Measurements from ENCODE around the gene SLC37A3.
A peak's percentile ranks its signal among the peaks of the same experiment; 100 is the strongest.
"Not testable (repeated sequence)": the region's sequence is repeated elsewhere in the genome, so short reads cannot be mapped to it uniquely, and the experiment has no call there.

The SLC37A3 gene

GRCh38 chr7:140348161-140348849, 50.0 kb downstream of the SLC37A3 start:
- Mint-ChIP-seq H3K9me3 (no peaks in the 10 kb centered on the region), H3K4me1 (ENCODE audit: low read depth) (peaks cover 2% of the 10 kb centered on the region), H3K27me3 (no peaks in the 10 kb centered on the region), H3K27ac (no peak overlapping the region), H3K4me3 (no peak overlapping the region), H3K36me3 (ENCODE audit: low read depth) (peaks cover 87% of the 10 kb centered on the region)
- intact Hi-C loops (cut with micrococcal nuclease): loop anchor here (10.0 kb wide), 2 partner anchors 574 to 924 kb away; partner anchors contain the start of gene HIPK2

DNA sequence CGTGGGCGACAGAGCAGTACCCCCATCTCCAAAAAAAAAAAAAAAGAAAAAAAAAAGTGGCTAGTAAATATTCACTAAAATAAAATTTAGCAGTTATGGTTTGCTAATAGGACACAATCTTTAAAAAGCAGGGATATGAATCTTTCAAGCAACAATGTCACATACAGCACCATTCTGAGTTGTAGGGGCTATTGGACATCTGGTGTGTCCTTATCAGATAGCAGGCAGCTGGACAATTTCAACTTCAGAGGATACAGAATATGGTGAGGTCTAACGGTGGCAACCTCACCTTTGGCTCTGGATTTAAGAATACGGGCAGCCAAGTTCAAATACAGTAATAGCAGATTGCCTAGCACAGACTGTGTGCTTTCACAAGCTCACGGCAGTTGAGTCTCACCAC, 51.1 kb downstream of the SLC37A3 start:
- no peak overlapping the region for H3K4me3 Mint-ChIP-seq
- H3K27me3 Mint-ChIP-seq: no peaks in the 10 kb centered on the region
- H3K27ac Mint-ChIP-seq: no peak overlapping the region
- H3K4me1 Mint-ChIP-seq (ENCODE audit: low read depth): peaks cover 13% of the 10 kb centered on the region
- intact Hi-C loops (cut with micrococcal nuclease): loop anchor here (10.0 kb wide), 2 partner anchors 572 to 922 kb away; partner anchors contain the start of gene HIPK2
- no peaks in the 10 kb centered on the region for H3K9me3 Mint-ChIP-seq
- peaks cover 85% of the 10 kb centered on the region for H3K36me3 Mint-ChIP-seq (ENCODE audit: low read depth)

DNA sequence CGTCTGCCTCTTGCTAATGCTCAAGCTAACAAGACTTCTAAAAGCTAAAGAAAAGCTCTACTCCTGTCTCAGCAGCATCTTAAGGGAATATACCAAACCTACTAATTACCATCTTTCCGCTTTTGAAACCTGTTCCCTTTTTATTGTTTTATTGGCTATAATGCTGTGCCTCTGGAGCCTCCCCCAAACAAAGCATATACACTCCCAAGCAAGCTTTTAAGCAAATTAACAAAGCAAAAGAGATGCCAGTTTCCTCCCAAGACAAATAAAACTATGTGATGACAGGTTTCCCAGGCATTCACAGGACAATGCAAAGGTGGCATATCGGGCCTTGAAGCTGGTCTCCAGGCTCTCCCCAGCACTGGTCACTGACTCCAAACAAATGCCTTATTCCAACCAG, 52.9 kb downstream of the SLC37A3 start:
- H3K4me1 Mint-ChIP-seq (ENCODE audit: low read depth): peaks cover 18% of the 10 kb centered on the region
- intact Hi-C loops (cut with micrococcal nuclease): loop anchor here (10.0 kb wide), 2 partner anchors 571 to 921 kb away; partner anchors contain the start of gene HIPK2
- peaks cover 85% of the 10 kb centered on the region for H3K36me3 Mint-ChIP-seq (ENCODE audit: low read depth)
- no peak overlapping the region for H3K27ac Mint-ChIP-seq
- no peaks in the 10 kb centered on the region for H3K9me3 Mint-ChIP-seq
- H3K4me3 Mint-ChIP-seq: no peak overlapping the region
- no peaks in the 10 kb centered on the region for H3K27me3 Mint-ChIP-seq

DNA sequence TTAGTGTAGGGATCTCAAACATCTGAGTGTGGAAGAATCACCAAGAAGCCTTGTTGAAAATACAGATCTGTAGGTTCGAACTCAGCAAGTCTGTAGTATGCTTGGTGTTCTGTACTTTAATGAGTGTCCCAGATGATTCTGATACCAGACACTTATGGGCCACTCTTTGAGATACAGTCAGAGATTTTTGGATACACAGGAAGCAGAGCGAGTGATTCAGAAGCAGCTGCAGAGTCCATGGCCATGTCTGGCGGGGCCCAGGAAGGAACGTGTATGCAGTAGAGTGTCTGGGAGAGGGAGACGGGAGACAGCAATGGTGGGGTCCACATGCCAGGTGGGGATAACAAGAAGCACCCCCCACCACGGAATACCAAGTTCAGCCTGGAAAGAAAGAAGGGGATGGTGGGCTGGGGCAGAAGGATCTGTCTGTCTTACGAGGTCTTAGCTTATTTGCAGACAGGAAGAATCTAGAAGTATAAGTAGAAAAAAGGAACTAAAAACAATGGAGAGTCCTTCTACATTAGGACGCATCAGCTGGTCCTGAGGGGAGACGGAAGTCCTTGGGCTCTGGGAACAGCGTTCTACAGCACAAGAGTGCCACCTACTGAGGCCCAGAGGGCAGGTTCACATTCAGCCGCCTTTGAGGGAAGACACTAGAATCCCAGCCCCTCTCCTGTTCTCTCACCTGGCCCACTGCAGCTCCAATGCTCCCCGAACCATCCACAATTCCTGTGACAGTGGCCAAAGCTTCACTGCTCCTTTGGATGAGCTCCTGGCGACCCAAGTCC, 55.4 kb downstream of the SLC37A3 start:
- Mint-ChIP-seq H3K27ac (peak overlapping the region; percentile 69), H3K4me1 (ENCODE audit: low read depth) (peaks cover 18% of the 10 kb centered on the region), H3K9me3 (no peaks in the 10 kb centered on the region), H3K36me3 (ENCODE audit: low read depth) (peaks cover 85% of the 10 kb centered on the region), H3K27me3 (no peaks in the 10 kb centered on the region), H3K4me3 (no peak overlapping the region)
- intact Hi-C loops (cut with micrococcal nuclease): loop anchor here (2.0 to 10.0 kb wide), 3 partner anchors 568 to 918 kb away; partner anchors contain the start of gene HIPK2

- H3K4me3 Mint-ChIP-seq; intact Hi-C loops (cut with micrococcal nuclease); H3K27me3 Mint-ChIP-seq; H3K9me3 Mint-ChIP-seq; H3K27ac Mint-ChIP-seq: not testable (repeated sequence)
- Mint-ChIP-seq H3K36me3 (ENCODE audit: low read depth) (peaks cover 80% of the 10 kb centered on the region), H3K4me1 (ENCODE audit: low read depth) (peaks cover 18% of the 10 kb centered on the region)
Measured at GRCh38 chr7:140338959-140339358, 59.4 kb downstream of the SLC37A3 start.

GRCh38 chr7:140334341-140335057, 63.8 kb downstream of the SLC37A3 start:
- Mint-ChIP-seq H3K36me3 (ENCODE audit: low read depth) (peaks cover 61% of the 10 kb centered on the region), H3K9me3 (no peaks in the 10 kb centered on the region), H3K4me3 (no peak overlapping the region), H3K4me1 (ENCODE audit: low read depth) (peaks cover 13% of the 10 kb centered on the region), H3K27me3 (peaks cover 11% of the 10 kb centered on the region), H3K27ac (no peak overlapping the region)
- intact Hi-C loops (cut with micrococcal nuclease): no loop called here

GRCh38 chr7:140333686-140334085, 64.6 kb downstream of the SLC37A3 start:
- intact Hi-C loops (cut with micrococcal nuclease): no loop called here
- no peak overlapping the region for H3K27ac Mint-ChIP-seq
- no peaks in the 10 kb centered on the region for H3K9me3 Mint-ChIP-seq
- H3K4me3 Mint-ChIP-seq: no peak overlapping the region
- H3K4me1 Mint-ChIP-seq (ENCODE audit: low read depth): peaks cover 13% of the 10 kb centered on the region
- H3K36me3 Mint-ChIP-seq (ENCODE audit: low read depth): peaks cover 53% of the 10 kb centered on the region
- peaks cover 11% of the 10 kb centered on the region for H3K27me3 Mint-ChIP-seq

DNA sequence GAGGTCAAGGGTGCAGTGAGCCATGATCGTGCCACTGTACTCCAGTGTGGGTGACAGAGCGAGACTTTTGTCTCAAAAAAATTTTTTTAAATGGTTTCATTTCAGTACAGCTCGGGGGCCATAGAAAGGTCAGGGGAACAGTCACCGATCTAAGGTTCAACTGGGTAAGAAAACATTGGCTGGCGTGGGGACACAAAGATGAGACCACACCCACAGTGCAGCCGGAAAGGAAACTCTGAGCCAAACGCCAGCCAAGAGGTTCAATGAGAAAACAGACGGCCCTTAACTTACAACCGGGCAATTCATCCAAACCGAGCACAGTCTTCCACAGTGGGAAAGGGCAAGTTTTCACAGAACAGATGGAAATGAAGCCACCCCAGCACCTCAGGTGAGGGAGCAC, 65.1 kb downstream of the SLC37A3 start:
- Mint-ChIP-seq H3K4me1 (ENCODE audit: low read depth) (peaks cover 13% of the 10 kb centered on the region), H3K4me3 (no peak overlapping the region), H3K27ac (no peak overlapping the region)

GRCh38 chr7:140330595-140330994, 67.7 kb downstream of the SLC37A3 start:
- Mint-ChIP-seq H3K27ac (no peak overlapping the region), H3K9me3 (no peaks in the 10 kb centered on the region), H3K4me1 (ENCODE audit: low read depth) (peaks cover 13% of the 10 kb centered on the region), H3K4me3 (no peak overlapping the region), H3K27me3 (peaks cover 11% of the 10 kb centered on the region), H3K36me3 (ENCODE audit: low read depth) (peaks cover 36% of the 10 kb centered on the region)
- intact Hi-C loops (cut with micrococcal nuclease): no loop called here

More for the DNA sequence above, 65.1 kb downstream of the SLC37A3 start:
- Mint-ChIP-seq H3K9me3 (no peaks in the 10 kb centered on the region), H3K27me3 (peaks cover 11% of the 10 kb centered on the region), H3K36me3 (ENCODE audit: low read depth) (peaks cover 48% of the 10 kb centered on the region)
- intact Hi-C loops (cut with micrococcal nuclease): no loop called here

GRCh38 chr7:140330128-140330527, 68.2 kb downstream of the SLC37A3 start:
- Mint-ChIP-seq H3K36me3 (ENCODE audit: low read depth) (peaks cover 33% of the 10 kb centered on the region), H3K27ac (no peak overlapping the region), H3K27me3 (peaks cover 11% of the 10 kb centered on the region), H3K4me3 (no peak overlapping the region), H3K4me1 (ENCODE audit: low read depth) (peaks cover 13% of the 10 kb centered on the region), H3K9me3 (no peaks in the 10 kb centered on the region)
- intact Hi-C loops (cut with micrococcal nuclease): no loop called here

DNA sequence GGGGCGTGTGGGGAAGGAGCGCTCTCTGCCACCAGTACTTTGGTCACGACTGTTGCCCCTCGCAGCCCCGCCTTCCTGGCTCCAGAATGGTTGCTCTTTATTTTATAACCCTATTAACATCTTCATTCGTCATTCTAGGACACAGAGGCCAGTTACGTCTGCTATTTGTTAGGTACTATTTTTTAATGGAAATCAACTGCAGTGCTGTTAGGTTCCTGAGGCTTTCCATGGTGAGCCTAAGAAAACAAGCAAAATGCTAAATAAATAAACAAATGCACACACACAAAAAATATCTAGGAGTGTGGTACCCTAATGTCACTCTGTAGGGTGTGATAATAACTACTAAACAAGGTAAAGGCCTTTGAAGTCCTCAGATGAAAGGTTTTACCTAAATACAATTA, 71.1 kb downstream of the SLC37A3 start:
- peaks cover 10% of the 10 kb centered on the region for H3K36me3 Mint-ChIP-seq (ENCODE audit: low read depth)
- H3K27me3 Mint-ChIP-seq: peaks cover 11% of the 10 kb centered on the region
- H3K9me3 Mint-ChIP-seq: no peaks in the 10 kb centered on the region
- intact Hi-C loops (cut with micrococcal nuclease): no loop called here
- peaks cover 13% of the 10 kb centered on the region for H3K4me1 Mint-ChIP-seq (ENCODE audit: low read depth)
- H3K4me3 Mint-ChIP-seq: no peak overlapping the region
- H3K27ac Mint-ChIP-seq: no peak overlapping the region

DNA sequence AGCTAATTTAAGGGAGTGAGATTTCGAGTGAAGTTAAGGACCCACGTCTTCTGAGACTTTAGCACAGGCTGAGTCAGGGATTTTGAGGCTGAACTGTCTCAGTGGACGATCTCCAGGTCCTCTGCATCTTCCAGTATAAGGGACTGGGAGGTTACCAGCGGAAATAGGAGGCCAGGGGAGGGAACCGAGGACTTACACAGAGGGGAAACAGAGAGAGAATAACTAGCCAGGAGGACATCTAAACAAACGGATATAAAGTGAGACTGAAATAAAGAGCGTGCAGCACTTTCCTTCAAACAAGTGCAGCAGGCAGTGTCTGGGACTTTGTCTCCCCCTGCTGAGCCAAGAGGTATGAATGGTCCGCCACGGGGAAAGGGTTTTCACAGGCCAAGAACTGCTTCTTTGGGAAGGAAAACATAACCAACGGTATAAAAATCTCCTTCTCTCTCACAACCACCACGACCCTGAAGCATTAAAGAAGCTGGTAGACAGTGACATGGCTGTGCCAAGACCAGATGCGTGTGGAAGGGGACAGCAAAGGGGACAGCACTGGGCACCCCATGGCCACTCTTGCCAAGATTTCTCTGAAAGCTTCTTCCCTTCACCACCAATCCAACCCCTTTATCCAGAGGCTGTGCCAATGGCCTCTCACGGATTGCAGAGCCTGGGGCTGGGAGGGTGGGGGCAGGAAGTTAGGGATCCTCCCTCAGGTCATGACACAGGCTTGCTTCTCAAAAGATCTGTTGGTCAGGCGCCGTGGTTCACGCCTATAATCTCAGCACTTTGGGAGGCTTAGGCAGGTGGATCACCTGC, 72.0 kb downstream of the SLC37A3 start:
- no peaks in the 10 kb centered on the region for H3K9me3 Mint-ChIP-seq
- peaks cover 4% of the 10 kb centered on the region for H3K36me3 Mint-ChIP-seq (ENCODE audit: low read depth)
- H3K4me1 Mint-ChIP-seq (ENCODE audit: low read depth): peaks cover 13% of the 10 kb centered on the region
- no peak overlapping the region for H3K27ac Mint-ChIP-seq
- intact Hi-C loops (cut with micrococcal nuclease): no loop called here
- H3K4me3 Mint-ChIP-seq: no peak overlapping the region
- peaks cover 7% of the 10 kb centered on the region for H3K27me3 Mint-ChIP-seq

DNA sequence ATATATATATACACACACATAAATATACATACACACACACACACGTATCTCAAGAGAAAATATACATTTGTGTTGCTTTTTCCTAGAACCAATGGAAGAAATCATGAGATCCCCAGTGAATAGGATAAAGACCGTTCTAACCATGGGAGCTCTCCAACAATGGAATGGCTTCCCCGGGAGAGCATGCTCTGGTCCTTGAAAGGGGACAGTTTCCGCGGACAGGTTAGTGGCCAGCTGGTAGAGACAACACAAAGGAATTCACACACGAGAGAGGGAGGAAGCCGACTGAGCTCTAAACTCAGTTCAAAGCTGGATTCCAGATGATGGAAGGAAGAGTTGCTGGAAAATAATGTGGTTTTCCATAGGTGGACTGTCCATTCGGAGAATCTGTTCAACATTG, 72.7 kb downstream of the SLC37A3 start:
- intact Hi-C loops (cut with micrococcal nuclease): no loop called here
- H3K27me3 Mint-ChIP-seq: peaks cover 4% of the 10 kb centered on the region

More for the DNA sequence above, 72.7 kb downstream of the SLC37A3 start:
- Mint-ChIP-seq H3K4me3 (no peak overlapping the region), H3K36me3 (ENCODE audit: low read depth) (no peaks in the 10 kb centered on the region), H3K4me1 (ENCODE audit: low read depth) (peaks cover 11% of the 10 kb centered on the region), H3K27ac (no peak overlapping the region), H3K9me3 (no peaks in the 10 kb centered on the region)
